OCI-LY7 (cell line): ENCODE results near the gene ITSN2. TPM values are rescaled to one million over a fixed set of nuclear protein-coding genes. Genes with fewer than 3 reads are reported as not detected.

Source experiments
- BruUV-seq: library from RNA; stranded (reverse); fragments of 400-500 nt; replicated peaks from 2 replicates; lab custom pipeline; 2021; lab: Mats Ljungman, UMichigan
- CTCF ChIA-PET: fragments of 300-600 bp; sonication (Branson Sonifier 250); formaldehyde crosslinking; loops from one replicate; lab custom pipeline; 2022; ENCODE audit warnings: antibody characterized with exemption; ENCODE audit not compliant: unreplicated experiment; lab: Charles Lee
- POLR2A ChIA-PET: fragments of 300-600 bp; sonication (Branson Sonifier 250); formaldehyde crosslinking; loops from one replicate; lab custom pipeline; 2022; ENCODE audit warnings: antibody characterized with exemption; lab: Charles Lee
- DNase-seq: peaks from one replicate; pipeline ENCODE4 v3.0.0-alpha.2; 2015; ENCODE audit warnings: low spot score
- H2AFZ ChIP-seq: fragments of 200-600 bp; sonication (generic), shearing (Covaris generic); 2 replicates; pipeline ENCODE4 v1.6.1; 2014; ENCODE audit warnings: mild to moderate bottlenecking, antibody characterized with exemption, low read length, moderate library complexity
- H3K27ac ChIP-seq: fragments of 200-600 bp; sonication (generic); 2 replicates; pipeline ENCODE4 v1.5.1; 2014; ENCODE audit warnings: mixed run types, low read depth, mild to moderate bottlenecking, moderate library complexity, low read length, inconsistent platforms; ENCODE audit not compliant: poor library complexity, severe bottlenecking
- H3K36me3 ChIP-seq: fragments of 200-600 bp; sonication (generic); 2 replicates; pipeline ENCODE4 v1.6.1; 2014; ENCODE audit warnings: mild to moderate bottlenecking, antibody characterized with exemption, low read length, moderate library complexity, mixed read lengths; ENCODE audit not compliant: insufficient read depth
- H3K4me1 ChIP-seq: fragments of 200-600 bp; sonication (generic); 2 replicates; pipeline ENCODE4 v1.5.1; 2014; ENCODE audit warnings: mild to moderate bottlenecking, low read length; ENCODE audit not compliant: insufficient read depth, poor library complexity, severe bottlenecking
- H3K4me2 ChIP-seq: fragments of 200-600 bp; sonication (generic); 2 replicates; pipeline ENCODE4 v1.6.1; 2014; ENCODE audit warnings: mild to moderate bottlenecking, low read length
- H3K4me3 ChIP-seq: fragments of 200-600 bp; sonication (generic); 2 replicates; pipeline ENCODE4 v1.5.1; 2014; ENCODE audit warnings: mild to moderate bottlenecking, low read depth, low read length; ENCODE audit not compliant: poor library complexity, severe bottlenecking
- H3K79me2 ChIP-seq: fragments of 200-600 bp; sonication (generic); 2 replicates; pipeline ENCODE4 v1.6.1; 2016; ENCODE audit warnings: low read depth, mild to moderate bottlenecking, low read length, moderate library complexity, mixed read lengths; ENCODE audit not compliant: insufficient read depth
- H3K9me2 ChIP-seq: fragments of 200-600 bp; sonication (generic); 2 replicates; pipeline ENCODE4 v1.6.1; 2016; ENCODE audit warnings: mild to moderate bottlenecking, low read length, mixed read lengths; ENCODE audit not compliant: insufficient read depth
- H3K9me3 ChIP-seq: fragments of 200-600 bp; sonication (generic); 2 replicates; pipeline ENCODE4 v1.6.1; 2014; ENCODE audit warnings: mild to moderate bottlenecking, mixed run types, low read length, mixed read lengths
- H4K20me1 ChIP-seq: fragments of 200-600 bp; sonication (generic); 2 replicates; pipeline ENCODE4 v1.6.1; 2014; ENCODE audit warnings: mild to moderate bottlenecking, antibody characterized with exemption, low read length, moderate library complexity, mixed read lengths; ENCODE audit not compliant: insufficient read depth
- CTCF ChIP-seq: fragments of 200-600 bp; sonication (generic); conservative IDR thresholded peaks from 2 replicates; pipeline ENCODE4 v1.5.1; 2014; ENCODE audit warnings: mild to moderate bottlenecking, antibody characterized with exemption, low read length, moderate library complexity, mixed read lengths
- EZH2phosphoT487 ChIP-seq: fragments of 200-600 bp; sonication (generic); IDR thresholded peaks from 2 replicates; pipeline ENCODE4 v1.6.1; 2018; ENCODE audit warnings: low read depth, borderline replicate concordance, mild to moderate bottlenecking, mixed run types, antibody characterized with exemption, low read length, moderate library complexity, mixed read lengths
- intact Hi-C: fragments of 100-400 bp; cut with micrococcal nuclease; formaldehyde crosslinking; loops from one replicate; pipeline ENCODE4 v1.10.0; 2022; ENCODE audit not compliant: unreplicated experiment
- total RNA-seq, 2 experiments: library from RNA; depleted of rRNA in 1 of 2; stranded (reverse); fragments of >200 nt in 1 of 2; shearing (Covaris generic) in 1 of 2; gene quantifications; 2 replicates each; pipeline ENCODE4 v1.2.3, GENCODE V29; 2014 to 2022

Gene ITSN2
- total RNA-seq, 2 experiments from 2014 or later, result 25.4 to 65.7 TPM

- H3K4me3 ChIP-seq, result no peak overlapping the region
- intact Hi-C loops, result no loop called here
- no peaks in the 10 kb centered on the region for H3K36me3 ChIP-seq
- DNase-seq, result no peak
- no peaks in the 10 kb centered on the region for H3K79me2 ChIP-seq
- TF ChIP-seq EZH2phosphoT487 (no peak), CTCF (no peak)
- no peak overlapping the region for H2AFZ ChIP-seq
- no peak overlapping the region for H3K4me2 ChIP-seq
- no peaks in the 10 kb centered on the region for H4K20me1 ChIP-seq
- BruUV-seq, result no TSS peak
- H3K9me3 ChIP-seq, result no peaks in the 10 kb centered on the region
- POLR2A ChIA-PET, result interaction anchor here (0.6 kb wide), 2 partner anchors 221 to 346 kb away, joined by 3 to 4 read pairs; no protein-coding TSS in a partner anchor
- H3K27ac ChIP-seq, result no peak overlapping the region
- CTCF ChIA-PET, result no interaction called here
- H3K4me1 ChIP-seq, result no peaks in the 10 kb centered on the region
- no peaks in the 10 kb centered on the region for H3K9me2 ChIP-seq
These were observed 15.2 kb upstream of the ITSN2 start for GRCh38 chr2:24375349-24376087.

- POLR2A ChIA-PET, result interaction anchor here (1.7 kb wide), 1 partner anchor 14 kb away, joined by 5 read pairs; the partner anchor contains the start of gene ITSN2
- no peak overlapping the region for H2AFZ ChIP-seq
- intact Hi-C loops, result no loop called here
- CTCF ChIA-PET, result no interaction called here
- no peaks in the 10 kb centered on the region for H3K36me3 ChIP-seq
- no peaks in the 10 kb centered on the region for H3K79me2 ChIP-seq
- no peak overlapping the region for H3K4me3 ChIP-seq
- H4K20me1 ChIP-seq, result no peaks in the 10 kb centered on the region
- no peak for DNase-seq
- no peaks in the 10 kb centered on the region for H3K9me3 ChIP-seq
- H3K27ac ChIP-seq, result no peak overlapping the region
- H3K9me2 ChIP-seq, result no peaks in the 10 kb centered on the region
- TF ChIP-seq CTCF (no peak), EZH2phosphoT487 (no peak)
- H3K4me2 ChIP-seq, result no peak overlapping the region
- no TSS peak for BruUV-seq
- no peaks in the 10 kb centered on the region for H3K4me1 ChIP-seq
These were observed 14.0 kb upstream of the ITSN2 start for GRCh38 chr2:24374301-24374700.

- ChIA-PET POLR2A (no interaction called here), CTCF (no interaction called here)
- BruUV-seq, result no TSS peak
- Histone ChIP-seq H4K20me1 (no peaks in the 10 kb centered on the region), H3K9me2 (no peaks in the 10 kb centered on the region), H3K27ac (no peak overlapping the region), H3K9me3 (no peaks in the 10 kb centered on the region), H3K4me3 (no peak overlapping the region), H3K4me2 (no peak overlapping the region), H2AFZ (no peak overlapping the region), H3K79me2 (no peaks in the 10 kb centered on the region), H3K36me3 (no peaks in the 10 kb centered on the region), H3K4me1 (no peaks in the 10 kb centered on the region)
- intact Hi-C loops, result no loop called here
- no peak for DNase-seq
- TF ChIP-seq CTCF, result no peak
- no peak for TF ChIP-seq EZH2phosphoT487
These were observed 11.7 kb upstream of the ITSN2 start for GRCh38 chr2:24372033-24372432.
